ENCODE measurements around the gene ACY1.

ACY1 gene

GRCh38 chr3:51946796-51947195, 36.5 kb upstream of the ACY1 start:
- DNase-seq, result no peak

- DNase-seq, result no peak
Observed at GRCh38 chr3:51947215-51947900, 36.0 kb upstream of the ACY1 start.

DNA sequence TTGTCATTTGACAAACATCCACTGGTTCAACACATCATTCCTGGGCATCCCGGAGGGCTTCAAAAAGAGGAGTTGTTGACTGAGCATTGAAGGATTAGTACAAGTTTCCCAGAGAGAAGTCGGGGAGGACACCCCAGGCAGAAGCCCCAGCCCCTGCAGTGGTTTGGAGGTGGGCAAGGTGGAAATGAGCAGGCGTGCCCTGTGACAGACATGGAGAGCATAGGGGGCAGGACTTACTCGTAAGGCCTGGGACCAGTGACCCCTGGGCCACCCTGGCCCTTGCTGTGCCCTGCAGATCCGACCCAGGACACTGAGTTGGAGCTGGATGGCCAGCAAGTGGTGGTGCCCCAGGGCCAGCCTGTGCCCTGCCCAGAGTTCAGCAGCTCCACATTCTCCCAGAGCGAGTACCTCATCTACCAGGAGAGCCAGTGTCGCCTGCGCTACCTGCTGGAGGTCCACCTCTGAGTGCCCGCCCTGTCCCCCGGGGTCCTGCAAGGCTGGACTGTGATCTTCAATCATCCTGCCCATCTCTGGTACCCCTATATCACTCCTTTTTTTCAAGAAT, 35.2 kb upstream of the ACY1 start:
- no peak for DNase-seq

- DNase-seq, result no peak
Observed at GRCh38 chr3:51949121-51949520, 34.2 kb upstream of the ACY1 start.

DNA sequence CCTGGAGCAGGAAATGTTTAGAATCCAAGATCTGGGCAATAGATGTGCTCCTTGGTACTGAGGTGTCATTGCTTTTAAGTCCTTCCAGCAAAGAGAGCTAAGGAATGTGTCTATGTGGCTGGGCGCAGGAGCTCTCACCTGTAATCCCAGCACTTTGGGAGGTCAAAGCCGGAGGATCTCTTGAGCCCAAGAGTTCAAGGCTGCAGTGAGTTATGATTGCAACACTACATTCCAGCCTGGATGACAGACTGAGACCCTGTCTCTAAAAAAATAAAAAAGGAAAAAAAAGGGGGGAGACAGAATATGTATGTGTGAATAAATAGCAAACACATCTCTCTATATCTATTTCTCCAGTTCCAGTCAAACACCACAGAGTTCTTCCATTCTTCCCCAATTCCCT, 32.4 kb upstream of the ACY1 start:
- DNase-seq, result no peak

GRCh38 chr3:51953445-51953844, 29.9 kb upstream of the ACY1 start:
- DNase-seq, result no peak

GRCh38 chr3:51954105-51954504, 29.2 kb upstream of the ACY1 start:
- no peak for DNase-seq

- DNase-seq, result no peak
Observed at GRCh38 chr3:51954713-51955112, 28.6 kb upstream of the ACY1 start.

GRCh38 chr3:51955175-51955892, 28.0 kb upstream of the ACY1 start, which contains the start of gene GPR62:
Gene GPR62 (plus strand): TSS chr3:51955381. CDS start chr3:51955653, 272 bp downstream.
- DNase-seq, result peak; percentile 36

GRCh38 chr3:51955893-51956770, 27.2 kb upstream of the ACY1 start:
- DNase-seq, result peak; percentile 23

DNA sequence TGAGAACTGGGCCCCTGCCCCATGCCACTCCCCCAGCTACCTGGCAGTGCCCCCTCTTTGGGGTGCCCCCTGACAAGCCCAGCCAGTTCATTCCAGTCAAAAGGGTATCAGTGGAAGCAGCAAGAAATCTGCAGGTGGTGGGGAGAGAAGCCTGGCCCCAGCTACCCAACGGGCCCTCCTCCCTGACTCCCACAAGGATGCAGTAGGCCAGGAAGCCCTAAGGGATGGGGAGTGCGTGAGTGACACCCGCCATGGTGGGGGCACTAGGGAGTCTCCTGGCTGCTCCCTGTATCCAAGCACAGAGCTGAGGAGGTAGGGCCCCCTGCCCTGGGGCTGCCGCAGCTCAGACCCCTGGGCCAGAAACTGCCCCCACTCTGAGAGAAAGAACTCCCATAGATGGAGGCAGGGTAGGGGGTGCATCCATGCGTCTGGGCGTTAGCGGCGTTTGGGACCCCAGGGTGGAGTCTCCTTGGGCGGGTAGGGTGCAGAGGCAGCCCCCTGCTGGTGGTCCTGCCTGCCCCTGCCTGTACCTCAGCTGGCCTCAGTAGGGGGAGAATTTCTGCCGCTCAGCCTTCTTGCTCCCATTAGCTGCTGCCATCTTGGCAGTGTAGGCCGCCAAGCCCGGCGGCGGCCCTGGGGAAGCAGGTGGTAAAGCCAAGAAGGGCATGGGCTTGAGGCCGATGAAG, 25.7 kb upstream of the ACY1 start:
- no peak for DNase-seq

DNA sequence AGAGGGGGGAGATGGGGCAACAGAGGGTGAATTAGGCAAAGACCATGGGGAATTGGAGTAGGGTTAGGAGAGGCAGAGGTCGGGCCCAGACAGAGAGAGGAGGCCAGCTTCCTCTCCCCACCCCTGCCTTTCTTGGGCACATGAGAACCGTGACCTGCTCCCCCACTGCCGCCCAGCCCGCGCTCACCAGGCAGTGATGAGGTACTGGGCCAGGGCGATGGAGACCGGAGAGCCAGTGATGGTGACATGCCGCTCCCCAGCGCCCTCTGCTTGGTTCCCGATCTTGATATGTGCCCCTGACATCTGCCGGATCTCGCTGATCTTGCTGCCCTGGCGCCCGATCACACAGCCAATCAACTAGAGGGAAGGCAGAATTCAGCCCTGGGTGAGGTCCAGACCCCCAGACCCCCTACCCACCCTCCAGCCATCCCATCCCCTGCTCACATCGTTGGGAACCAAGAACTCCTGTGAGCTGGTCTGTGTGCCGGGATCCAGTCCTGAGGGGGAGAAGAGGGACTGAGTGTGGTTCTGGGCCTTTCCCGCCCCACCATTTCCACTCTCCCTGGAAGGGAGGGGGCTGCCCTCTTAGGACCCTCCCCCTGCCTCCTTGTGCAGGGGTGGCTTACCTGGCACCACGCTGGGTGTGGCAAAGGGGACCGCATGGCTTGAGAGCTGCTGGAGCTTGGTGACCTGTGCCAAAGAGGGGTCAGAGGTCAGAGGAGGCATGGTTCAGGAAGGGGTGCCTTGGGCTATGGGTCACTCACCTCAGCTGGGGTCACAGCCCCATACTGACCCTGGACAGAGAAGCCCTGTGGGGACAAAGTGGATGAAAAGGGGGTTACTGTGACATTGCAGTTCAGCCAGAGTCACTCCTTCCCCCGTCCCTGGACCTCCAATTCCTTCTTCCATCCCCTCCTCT, 24.5 kb upstream of the ACY1 start:
- DNase-seq, result no peak

DNA sequence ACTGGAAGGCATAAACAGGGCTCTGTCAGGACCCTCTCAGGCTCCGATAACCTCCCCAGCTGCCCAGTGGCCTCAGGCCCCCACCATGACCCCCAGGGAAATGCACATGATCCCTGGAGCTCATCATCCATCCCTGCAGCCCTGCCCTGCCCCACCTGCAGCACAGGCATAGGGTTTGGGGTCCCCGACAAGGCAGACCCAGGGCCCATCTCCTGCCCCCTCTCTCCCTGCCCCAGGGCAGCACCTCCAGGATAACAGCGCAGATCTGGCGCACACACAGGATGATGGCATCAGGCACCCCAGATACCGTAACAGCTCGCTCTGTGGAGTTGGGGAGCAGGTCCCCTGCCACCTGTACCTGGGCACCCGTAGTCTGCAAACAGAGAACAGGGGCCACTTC, 23.7 kb upstream of the ACY1 start:
- DNase-seq, result no peak

DNA sequence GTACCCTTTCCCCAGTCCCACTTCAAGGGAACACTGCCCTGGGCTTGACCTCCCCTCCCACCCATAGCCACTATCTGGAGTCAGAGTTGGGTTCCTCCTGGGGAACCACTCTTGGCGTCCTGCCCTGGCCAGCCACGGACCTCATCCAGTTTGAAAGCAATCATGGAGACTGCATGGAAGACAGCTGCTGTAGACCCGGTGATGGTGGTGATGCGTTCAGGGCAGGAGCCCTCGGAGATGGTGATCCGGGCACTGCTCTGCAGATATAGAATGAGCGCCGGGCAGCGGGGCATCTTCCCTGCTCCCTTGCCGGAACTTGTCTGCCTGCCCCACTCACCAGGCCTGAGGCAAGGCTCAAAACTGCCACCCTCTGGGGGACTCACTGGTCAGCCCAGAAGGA, 22.9 kb upstream of the ACY1 start:
- no peak for DNase-seq

GRCh38 chr3:51961011-51961410, 22.3 kb upstream of the ACY1 start:
- DNase-seq, result no peak

- DNase-seq, result no peak
Observed at GRCh38 chr3:51961602-51962569, 21.4 kb upstream of the ACY1 start.

GRCh38 chr3:51962854-51963530, 20.3 kb upstream of the ACY1 start:
- DNase-seq, result no peak

GRCh38 chr3:51963951-51964451, 19.3 kb upstream of the ACY1 start:
- no peak for DNase-seq

DNA sequence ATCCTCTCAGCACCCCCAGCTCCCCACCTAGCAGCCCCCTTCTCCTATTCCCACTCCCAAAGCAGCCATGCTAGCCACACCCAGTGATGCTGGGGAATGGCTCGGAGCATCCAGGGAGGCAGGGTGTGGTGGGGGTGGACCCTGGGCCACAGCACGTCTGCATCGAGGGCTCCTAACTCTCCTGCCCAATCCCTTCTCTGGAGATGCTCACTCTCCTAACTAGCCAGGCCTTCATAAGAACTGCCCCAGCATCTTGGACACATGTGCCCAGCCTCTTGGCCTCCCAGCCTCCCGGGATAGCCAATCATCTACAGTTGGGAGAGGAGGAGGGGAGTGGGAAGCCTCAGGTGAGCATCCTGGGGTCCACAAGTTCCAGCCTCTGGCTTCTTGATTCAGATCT, 18.8 kb upstream of the ACY1 start:
- DNase-seq, result no peak
